Loucy (cell line): Measurements from ENCODE around the gene LHFPL3.

Experiments used
- EZH2phosphoT487 ChIP-seq: fragments of 200-600 bp; IDR thresholded peaks from 2 replicates; pipeline ENCODE4 v1.6.1; 2018; ENCODE audit warnings: antibody characterized with exemption, mild to moderate bottlenecking, moderate library complexity, borderline replicate concordance
- TF ChIP-seq, protein P1 (sequence below): fragments of 200-600 bp; sonication (generic); conservative IDR thresholded peaks from 2 replicates; pipeline ENCODE4 v1.5.1; 2014; ENCODE audit warnings: mild to moderate bottlenecking, antibody characterized with exemption, low read length

DNA sequence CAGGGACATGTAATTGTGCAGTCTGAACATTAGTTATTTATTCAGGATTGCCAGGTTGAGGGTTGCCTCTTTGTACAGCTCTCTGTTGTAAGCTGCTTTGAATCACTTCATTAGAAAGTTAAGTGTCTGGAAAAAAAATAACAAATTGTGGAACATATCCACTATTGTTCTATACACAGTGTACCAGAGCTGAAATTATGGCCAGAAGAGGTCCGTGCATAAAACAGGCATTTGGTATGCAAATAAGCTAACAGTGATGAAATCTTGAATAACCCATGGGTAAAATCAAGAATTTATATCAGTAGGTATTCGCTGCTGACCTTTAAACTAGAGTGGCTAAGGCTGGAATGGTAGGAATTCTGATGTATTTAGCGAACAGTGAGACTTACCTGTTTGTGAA, 152.1 kb downstream of the LHFPL3 start:
- TF ChIP-seq, protein P1, sequence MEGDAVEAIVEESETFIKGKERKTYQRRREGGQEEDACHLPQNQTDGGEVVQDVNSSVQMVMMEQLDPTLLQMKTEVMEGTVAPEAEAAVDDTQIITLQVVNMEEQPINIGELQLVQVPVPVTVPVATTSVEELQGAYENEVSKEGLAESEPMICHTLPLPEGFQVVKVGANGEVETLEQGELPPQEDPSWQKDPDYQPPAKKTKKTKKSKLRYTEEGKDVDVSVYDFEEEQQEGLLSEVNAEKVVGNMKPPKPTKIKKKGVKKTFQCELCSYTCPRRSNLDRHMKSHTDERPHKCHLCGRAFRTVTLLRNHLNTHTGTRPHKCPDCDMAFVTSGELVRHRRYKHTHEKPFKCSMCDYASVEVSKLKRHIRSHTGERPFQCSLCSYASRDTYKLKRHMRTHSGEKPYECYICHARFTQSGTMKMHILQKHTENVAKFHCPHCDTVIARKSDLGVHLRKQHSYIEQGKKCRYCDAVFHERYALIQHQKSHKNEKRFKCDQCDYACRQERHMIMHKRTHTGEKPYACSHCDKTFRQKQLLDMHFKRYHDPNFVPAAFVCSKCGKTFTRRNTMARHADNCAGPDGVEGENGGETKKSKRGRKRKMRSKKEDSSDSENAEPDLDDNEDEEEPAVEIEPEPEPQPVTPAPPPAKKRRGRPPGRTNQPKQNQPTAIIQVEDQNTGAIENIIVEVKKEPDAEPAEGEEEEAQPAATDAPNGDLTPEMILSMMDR: no peak
- TF ChIP-seq EZH2phosphoT487: no peak
